Stimulated activated naive CD8-positive, alpha-beta T cell treated with anti-CD3 and anti-CD28 coated beads, Interleukin-15, Interleukin-2, amounts not matched to agents 100 ng/mL and 50 ng/mL, for 24 hours (primary cell): ENCODE measurements around the gene HES1.
"Not testable (repeated sequence)": the region's sequence is repeated elsewhere in the genome, so short reads cannot be mapped to it uniquely, and the experiment has no call there.

Experiments
- H3K27ac Mint-ChIP-seq: one replicate; pipeline ENCODE4 v1.8.0; 2021; ENCODE audit warnings: mild to moderate bottlenecking, mixed read lengths
- H3K27me3 Mint-ChIP-seq: one replicate; pipeline ENCODE4 v1.8.0; 2021; ENCODE audit warnings: mixed read lengths
- H3K36me3 Mint-ChIP-seq: one replicate; pipeline ENCODE4 v1.8.0; 2021; ENCODE audit warnings: low read depth, mixed read lengths
- H3K4me1 Mint-ChIP-seq: one replicate; pipeline ENCODE4 v1.8.0; 2021; ENCODE audit warnings: low read depth, mixed read lengths
- H3K4me3 Mint-ChIP-seq: one replicate; pipeline ENCODE4 v1.8.0; 2021; ENCODE audit warnings: mild to moderate bottlenecking, mixed read lengths
- H3K9me3 Mint-ChIP-seq: one replicate; pipeline ENCODE4 v1.8.0; 2021; ENCODE audit warnings: mixed read lengths

Gene HES1

GRCh38 chr3:194139814-194140391 lies 4.0 kb downstream of the HES1 start:
- Mint-ChIP-seq H3K36me3 (no peaks in the 10 kb centered on the region), H3K27me3 (peaks cover 58% of the 10 kb centered on the region), H3K9me3 (no peaks in the 10 kb centered on the region), H3K4me1 (peaks cover 53% of the 10 kb centered on the region), H3K4me3 (no peak overlapping the region), H3K27ac (no peak overlapping the region)

GRCh38 chr3:194140520-194141414 lies 4.8 kb downstream of the HES1 start:
- Mint-ChIP-seq H3K27me3 (peaks cover 55% of the 10 kb centered on the region), H3K4me1 (peaks cover 44% of the 10 kb centered on the region), H3K27ac (no peak overlapping the region), H3K36me3 (no peaks in the 10 kb centered on the region), H3K4me3 (no peak overlapping the region), H3K9me3 (no peaks in the 10 kb centered on the region)

GRCh38 chr3:194141415-194142155 lies 5.6 kb downstream of the HES1 start:
- Mint-ChIP-seq H3K4me3 (peak overlapping the region; percentile 69), H3K9me3 (no peaks in the 10 kb centered on the region), H3K27ac (peak overlapping the region; percentile 11), H3K36me3 (no peaks in the 10 kb centered on the region), H3K27me3 (peaks cover 49% of the 10 kb centered on the region), H3K4me1 (peaks cover 36% of the 10 kb centered on the region)

GRCh38 chr3:194142156-194142910 lies 6.4 kb downstream of the HES1 start:
- Mint-ChIP-seq H3K9me3 (no peaks in the 10 kb centered on the region), H3K27ac (peak overlapping the region; percentile 11), H3K36me3 (no peaks in the 10 kb centered on the region), H3K27me3 (peaks cover 43% of the 10 kb centered on the region), H3K4me1 (peaks cover 28% of the 10 kb centered on the region), H3K4me3 (peak overlapping the region; percentile 69)

GRCh38 chr3:194145702-194146101 lies 9.8 kb downstream of the HES1 start:
- H3K4me1 Mint-ChIP-seq = peaks cover 10% of the 10 kb centered on the region
- peaks cover 28% of the 10 kb centered on the region for H3K27me3 Mint-ChIP-seq
- H3K4me3 Mint-ChIP-seq = no peak overlapping the region

GRCh38 chr3:194147679-194148078 lies 11.7 kb downstream of the HES1 start:
- no peaks in the 10 kb centered on the region for H3K36me3 Mint-ChIP-seq
- peaks cover 31% of the 10 kb centered on the region for H3K27me3 Mint-ChIP-seq
- H3K9me3 Mint-ChIP-seq = no peaks in the 10 kb centered on the region
- H3K4me3 Mint-ChIP-seq = no peak overlapping the region
- H3K4me1 Mint-ChIP-seq = no peaks in the 10 kb centered on the region
- H3K27ac Mint-ChIP-seq = no peak overlapping the region

More at GRCh38 chr3:194145702-194146101, 9.8 kb downstream of the HES1 start:
- no peaks in the 10 kb centered on the region for H3K9me3 Mint-ChIP-seq
- H3K36me3 Mint-ChIP-seq = no peaks in the 10 kb centered on the region
- H3K27ac Mint-ChIP-seq = no peak overlapping the region

- peaks cover 34% of the 10 kb centered on the region for H3K27me3 Mint-ChIP-seq
- no peak overlapping the region for H3K4me3 Mint-ChIP-seq
- H3K4me1 Mint-ChIP-seq = no peaks in the 10 kb centered on the region
- no peak overlapping the region for H3K27ac Mint-ChIP-seq
- no peaks in the 10 kb centered on the region for H3K36me3 Mint-ChIP-seq
- H3K9me3 Mint-ChIP-seq = no peaks in the 10 kb centered on the region
Measured at GRCh38 chr3:194148383-194148782, 12.4 kb downstream of the HES1 start.

- H3K4me3 Mint-ChIP-seq = no peak overlapping the region
Measured at GRCh38 chr3:194150252-194150934, 14.4 kb downstream of the HES1 start.

GRCh38 chr3:194150935-194151302 lies 15.0 kb downstream of the HES1 start:
- H3K27me3 Mint-ChIP-seq = peaks cover 44% of the 10 kb centered on the region
- H3K27ac Mint-ChIP-seq, H3K9me3 Mint-ChIP-seq, H3K4me1 Mint-ChIP-seq, H3K36me3 Mint-ChIP-seq, H3K4me3 Mint-ChIP-seq: not testable (repeated sequence)

More at GRCh38 chr3:194150252-194150934, 14.4 kb downstream of the HES1 start:
- Mint-ChIP-seq H3K4me1 (no peaks in the 10 kb centered on the region), H3K27me3 (peaks cover 44% of the 10 kb centered on the region), H3K27ac (no peak overlapping the region), H3K9me3 (peaks cover 6% of the 10 kb centered on the region), H3K36me3 (no peaks in the 10 kb centered on the region)

GRCh38 chr3:194154346-194154745 lies 18.4 kb downstream of the HES1 start:
- H3K27ac Mint-ChIP-seq = no peak overlapping the region
- H3K4me3 Mint-ChIP-seq = no peak overlapping the region
- no peaks in the 10 kb centered on the region for H3K4me1 Mint-ChIP-seq
- H3K9me3 Mint-ChIP-seq = peaks cover 6% of the 10 kb centered on the region
- H3K36me3 Mint-ChIP-seq = no peaks in the 10 kb centered on the region
- H3K27me3 Mint-ChIP-seq = peaks cover 40% of the 10 kb centered on the region

- H3K4me1 Mint-ChIP-seq = no peaks in the 10 kb centered on the region
Measured at GRCh38 chr3:194156095-194156494, 20.1 kb downstream of the HES1 start.

GRCh38 chr3:194158942-194159439 lies 23.0 kb downstream of the HES1 start:
- Mint-ChIP-seq H3K4me1 (no peaks in the 10 kb centered on the region), H3K27me3 (peaks cover 39% of the 10 kb centered on the region), H3K36me3 (no peaks in the 10 kb centered on the region), H3K9me3 (peaks cover 6% of the 10 kb centered on the region), H3K4me3 (no peak overlapping the region), H3K27ac (no peak overlapping the region)

More at GRCh38 chr3:194156095-194156494, 20.1 kb downstream of the HES1 start:
- H3K27ac Mint-ChIP-seq = no peak overlapping the region
- peaks cover 6% of the 10 kb centered on the region for H3K9me3 Mint-ChIP-seq
- H3K4me3 Mint-ChIP-seq = no peak overlapping the region
- peaks cover 45% of the 10 kb centered on the region for H3K27me3 Mint-ChIP-seq
- no peaks in the 10 kb centered on the region for H3K36me3 Mint-ChIP-seq

GRCh38 chr3:194160158-194160557 lies 24.2 kb downstream of the HES1 start:
- Mint-ChIP-seq H3K9me3 (no peaks in the 10 kb centered on the region), H3K27ac (no peak overlapping the region), H3K36me3 (no peaks in the 10 kb centered on the region), H3K4me1 (no peaks in the 10 kb centered on the region), H3K27me3 (peaks cover 37% of the 10 kb centered on the region), H3K4me3 (no peak overlapping the region)
